ENCODE measurements around the gene MANSC1. TPM values are rescaled to one million over a fixed set of nuclear protein-coding genes. Genes with fewer than 3 reads are reported as not detected.

The MANSC1 gene
- total and polyA plus RNA-seq, 7 donors: 5.8 to 21.4 (median 11.6) TPM

DNA sequence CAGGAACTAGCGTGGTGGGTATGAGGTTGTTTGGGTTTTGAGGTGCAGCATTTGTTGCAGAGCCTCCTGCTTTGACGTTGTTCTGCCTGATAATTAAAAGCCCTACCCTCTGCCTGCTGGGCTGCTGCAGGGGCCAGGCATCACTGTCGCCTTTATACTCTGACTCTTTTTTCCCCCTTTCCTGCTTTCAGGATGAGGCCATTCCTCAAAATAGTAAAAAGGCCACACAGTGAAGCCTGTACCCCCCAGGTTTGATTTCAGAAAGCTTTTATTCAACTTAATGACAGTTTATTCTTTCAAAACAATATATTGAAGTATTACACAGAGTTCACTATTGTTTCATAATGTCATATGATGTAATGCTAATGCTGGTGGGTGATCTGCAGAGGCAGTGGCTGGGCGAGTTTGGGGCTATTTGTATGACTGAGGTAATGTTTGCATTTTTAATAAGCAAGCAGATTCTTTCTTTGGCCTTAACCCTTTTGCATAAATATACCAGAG is 15.9 kb upstream of the MANSC1 start:
- intact Hi-C loops (cut with DNase I): no loop called here
- no peak for TF ChIP-seq POLR2A (IDR thresholded peaks at IDR 0.05)
- Histone ChIP-seq H3K4me1 (peaks cover 0 to 6% (median 3%) of the 10 kb centered on the region in 4 donors), H3K9me3 (no peaks in the 10 kb centered on the region), H3K27ac (no peak overlapping the region), H3K4me3 (no peak overlapping the region), H3K36me3 (peaks cover 0 to 23% (median 0%) of the 10 kb centered on the region in 4 donors), H3K27me3 (no peaks in the 10 kb centered on the region)
- no peak for DNase-seq
- 56 to 67% methylated on average over 4 of the region's 4 CpGs for WGBS, 2 donors

DNA sequence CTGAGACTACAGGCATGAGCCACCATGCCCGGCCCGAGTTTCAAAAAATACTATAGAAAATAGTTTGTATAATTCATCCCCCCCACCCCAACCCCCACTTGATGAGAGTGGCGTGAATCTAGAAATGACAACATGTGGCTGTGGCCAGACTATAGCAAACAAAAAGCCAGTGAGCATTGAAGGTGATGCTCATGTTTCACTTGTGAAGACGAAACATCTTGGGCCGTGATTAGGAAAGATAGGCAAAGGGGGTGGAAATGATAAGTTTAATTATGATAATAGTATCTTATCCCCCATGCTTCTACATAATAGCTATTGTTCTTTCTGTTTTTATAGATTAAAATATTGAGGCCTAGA is 15.4 kb upstream of the MANSC1 start:
- H3K27ac ChIP-seq: no peak overlapping the region
- no peak overlapping the region for H3K4me3 ChIP-seq
- no peaks in the 10 kb centered on the region for H3K27me3 ChIP-seq
- peaks cover 0 to 6% (median 3%) of the 10 kb centered on the region in 4 donors for H3K4me1 ChIP-seq
- H3K9me3 ChIP-seq: no peaks in the 10 kb centered on the region
- peaks cover 0 to 23% (median 0%) of the 10 kb centered on the region in 4 donors for H3K36me3 ChIP-seq
- TF ChIP-seq, protein P1, sequence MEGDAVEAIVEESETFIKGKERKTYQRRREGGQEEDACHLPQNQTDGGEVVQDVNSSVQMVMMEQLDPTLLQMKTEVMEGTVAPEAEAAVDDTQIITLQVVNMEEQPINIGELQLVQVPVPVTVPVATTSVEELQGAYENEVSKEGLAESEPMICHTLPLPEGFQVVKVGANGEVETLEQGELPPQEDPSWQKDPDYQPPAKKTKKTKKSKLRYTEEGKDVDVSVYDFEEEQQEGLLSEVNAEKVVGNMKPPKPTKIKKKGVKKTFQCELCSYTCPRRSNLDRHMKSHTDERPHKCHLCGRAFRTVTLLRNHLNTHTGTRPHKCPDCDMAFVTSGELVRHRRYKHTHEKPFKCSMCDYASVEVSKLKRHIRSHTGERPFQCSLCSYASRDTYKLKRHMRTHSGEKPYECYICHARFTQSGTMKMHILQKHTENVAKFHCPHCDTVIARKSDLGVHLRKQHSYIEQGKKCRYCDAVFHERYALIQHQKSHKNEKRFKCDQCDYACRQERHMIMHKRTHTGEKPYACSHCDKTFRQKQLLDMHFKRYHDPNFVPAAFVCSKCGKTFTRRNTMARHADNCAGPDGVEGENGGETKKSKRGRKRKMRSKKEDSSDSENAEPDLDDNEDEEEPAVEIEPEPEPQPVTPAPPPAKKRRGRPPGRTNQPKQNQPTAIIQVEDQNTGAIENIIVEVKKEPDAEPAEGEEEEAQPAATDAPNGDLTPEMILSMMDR (IDR thresholded peaks at IDR 0.05): no peak
- TF ChIP-seq POLR2A (IDR thresholded peaks at IDR 0.05): no peak
- TF ChIP-seq EP300 (IDR thresholded peaks at IDR 0.05): no peak
- no peak for TF ChIP-seq POLR2AphosphoS5 (IDR thresholded peaks at IDR 0.05)
- no peak for DNase-seq
- WGBS, 2 donors: 93 to 94% methylated on average over 5 of the region's 5 CpGs
- intact Hi-C loops (cut with DNase I): no loop called here

- no peak for TF ChIP-seq POLR2A (IDR thresholded peaks at IDR 0.05)
- TF ChIP-seq, protein P1 (IDR thresholded peaks at IDR 0.05): no peak
- no peak for TF ChIP-seq POLR2AphosphoS5 (IDR thresholded peaks at IDR 0.05)
- no peak for TF ChIP-seq EP300 (IDR thresholded peaks at IDR 0.05)
- DNase-seq: no peak
- H3K9me3 ChIP-seq: no peaks in the 10 kb centered on the region
- no peaks in the 10 kb centered on the region for H3K27me3 ChIP-seq
- WGBS, 2 donors: 94 to 100% methylated on average over 4 of the region's 4 CpGs
- peaks cover 0 to 6% (median 3%) of the 10 kb centered on the region in 4 donors for H3K4me1 ChIP-seq
- intact Hi-C loops (cut with DNase I): no loop called here
- H3K4me3 ChIP-seq: no peak overlapping the region
- H3K36me3 ChIP-seq: peaks cover 0 to 23% (median 0%) of the 10 kb centered on the region in 4 donors
- no peak overlapping the region for H3K27ac ChIP-seq
Observed at GRCh38 chr12:12364787-12365445, 14.9 kb upstream of the MANSC1 start.

DNA sequence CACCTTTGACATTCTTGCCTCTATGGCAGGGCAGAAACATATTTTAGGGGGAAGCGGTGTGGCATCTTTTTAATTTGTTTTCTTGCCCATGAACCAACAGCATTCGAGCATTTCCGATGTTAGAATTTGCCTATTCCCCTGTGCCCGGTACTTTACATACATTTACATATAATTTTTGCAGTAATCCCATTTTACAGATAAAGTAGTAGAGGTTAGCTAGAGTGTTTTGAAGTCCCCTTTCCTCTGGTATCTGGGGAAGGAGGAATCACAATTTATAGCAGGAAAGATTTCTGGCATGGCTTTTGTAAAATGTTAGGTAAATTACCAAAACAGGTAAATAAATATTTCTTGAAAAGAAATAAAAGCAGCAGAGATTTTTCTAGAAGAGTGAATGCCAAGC is 8.5 kb upstream of the MANSC1 start:
- 56 to 71% methylated on average over 4 of the region's 4 CpGs for WGBS, 2 donors
- TF ChIP-seq POLR2A (IDR thresholded peaks at IDR 0.05): no peak
- no peak for TF ChIP-seq POLR2AphosphoS5 (IDR thresholded peaks at IDR 0.05)
- no peak for TF ChIP-seq EP300 (IDR thresholded peaks at IDR 0.05)
- TF ChIP-seq, protein P1 (IDR thresholded peaks at IDR 0.05): no peak
- H3K27ac ChIP-seq: peak overlapping the region; percentile 97 to 100 (median 98)

DNA sequence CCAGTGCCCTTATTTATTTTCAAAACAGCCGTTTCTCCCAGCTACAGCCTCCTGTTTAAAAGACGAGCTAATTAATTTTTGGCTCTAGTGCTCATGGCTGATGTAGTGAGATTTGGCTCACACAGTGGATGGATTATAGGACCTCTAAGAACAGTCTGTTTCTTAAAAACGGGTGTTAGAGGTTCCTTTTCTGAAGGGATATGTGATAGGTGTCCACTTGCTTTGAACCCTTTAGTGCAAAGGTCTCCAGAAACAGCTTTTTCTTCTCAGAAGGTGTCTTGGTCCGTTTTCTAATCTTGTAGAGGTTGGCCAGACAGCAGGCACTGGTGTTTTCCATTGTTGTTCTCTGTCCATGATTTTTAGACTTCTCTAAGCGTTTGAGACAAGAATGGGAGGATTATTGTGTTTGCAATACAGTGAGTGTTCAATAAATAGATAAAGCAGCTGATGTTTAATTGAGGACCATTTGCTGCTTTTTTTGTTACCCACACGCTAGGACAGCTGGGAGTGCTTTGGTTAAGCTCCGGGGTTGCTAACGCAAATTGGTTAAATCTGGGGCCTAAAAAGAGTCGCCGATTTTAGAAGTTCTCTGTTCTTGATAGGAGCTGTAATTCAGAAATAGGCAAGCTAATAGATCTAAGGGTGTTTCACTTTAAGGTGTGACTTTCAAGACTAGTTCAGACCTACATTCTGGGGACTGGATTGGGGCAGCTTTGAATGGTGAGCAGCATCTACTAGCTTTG is 7.8 kb upstream of the MANSC1 start:
- peak overlapping the region; percentile 82 to 99 (median 93) for H3K4me3 ChIP-seq
- intact Hi-C loops (cut with DNase I): loop anchor here (5.0 kb wide), 2 partner anchors 204 to 359 kb away; partner anchors contain the start of genes CDKN1B and DUSP16
- H3K27ac ChIP-seq: peak overlapping the region; percentile 97 to 100 (median 98)
- no peak for DNase-seq
- H3K4me1 ChIP-seq: peaks cover 0 to 19% (median 11%) of the 10 kb centered on the region in 4 donors
- WGBS, 2 donors: 3 to 16% methylated on average over 10 of the region's 10 CpGs
- no peaks in the 10 kb centered on the region for H3K27me3 ChIP-seq
- TF ChIP-seq, protein P1 (IDR thresholded peaks at IDR 0.05): no peak
- TF ChIP-seq POLR2A (IDR thresholded peaks at IDR 0.05): no peak
- TF ChIP-seq POLR2AphosphoS5 (IDR thresholded peaks at IDR 0.05): no peak
- no peak for TF ChIP-seq EP300 (IDR thresholded peaks at IDR 0.05)
- no peaks in the 10 kb centered on the region for H3K9me3 ChIP-seq
- peaks cover 0 to 13% (median 0%) of the 10 kb centered on the region in 4 donors for H3K36me3 ChIP-seq

More for the DNA sequence above, 8.5 kb upstream of the MANSC1 start:
- intact Hi-C loops (cut with DNase I): loop anchor here (5.0 kb wide), 2 partner anchors 204 to 359 kb away; partner anchors contain the start of genes CDKN1B and DUSP16
- Histone ChIP-seq H3K4me3 (no peak overlapping the region), H3K27me3 (no peaks in the 10 kb centered on the region), H3K9me3 (no peaks in the 10 kb centered on the region), H3K4me1 (peaks cover 0 to 19% (median 11%) of the 10 kb centered on the region in 4 donors), H3K36me3 (peaks cover 0 to 19% (median 0%) of the 10 kb centered on the region in 4 donors)
- DNase-seq: no peak

Measured in sigmoid colon (tissue), 7 donors.